ENCODE measurements around the gene WASL.

DNA sequence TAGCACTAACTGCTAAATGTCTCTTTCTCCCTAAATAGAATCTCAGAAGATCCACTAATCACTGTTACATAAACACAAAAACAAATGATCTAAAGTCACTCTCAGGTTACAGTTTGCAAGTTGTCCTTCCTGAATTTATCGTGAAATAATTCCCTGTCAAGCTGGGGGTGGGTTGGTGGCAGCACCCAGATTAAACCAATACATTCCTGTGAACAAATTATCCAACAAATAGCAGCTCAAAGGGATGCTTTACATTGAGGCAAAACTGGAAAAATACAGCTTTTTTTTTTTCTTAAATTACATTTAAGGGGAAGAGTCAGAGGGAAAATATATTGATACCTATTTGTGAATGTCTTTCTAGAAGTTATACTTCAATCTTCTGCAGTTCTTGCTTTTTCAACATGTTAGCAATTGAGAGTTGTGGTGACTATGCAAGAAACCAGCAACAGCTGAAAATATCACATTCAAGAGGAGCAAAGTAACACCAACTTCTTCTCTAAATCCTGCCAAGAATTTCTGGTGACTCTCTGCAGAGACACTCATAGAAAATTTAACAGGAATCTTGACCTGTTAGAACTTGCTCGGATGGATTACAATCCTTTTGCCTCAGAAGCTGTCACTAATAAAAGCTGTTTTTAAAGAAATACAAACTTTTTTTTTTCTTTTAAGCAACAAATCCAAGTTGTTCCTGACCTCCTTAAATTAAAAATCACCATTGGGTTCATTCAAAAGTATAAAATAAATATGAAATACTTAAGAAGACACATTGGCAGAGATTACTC lies 74.2 kb downstream of the WASL start:
- TF ChIP-seq, protein P1, sequence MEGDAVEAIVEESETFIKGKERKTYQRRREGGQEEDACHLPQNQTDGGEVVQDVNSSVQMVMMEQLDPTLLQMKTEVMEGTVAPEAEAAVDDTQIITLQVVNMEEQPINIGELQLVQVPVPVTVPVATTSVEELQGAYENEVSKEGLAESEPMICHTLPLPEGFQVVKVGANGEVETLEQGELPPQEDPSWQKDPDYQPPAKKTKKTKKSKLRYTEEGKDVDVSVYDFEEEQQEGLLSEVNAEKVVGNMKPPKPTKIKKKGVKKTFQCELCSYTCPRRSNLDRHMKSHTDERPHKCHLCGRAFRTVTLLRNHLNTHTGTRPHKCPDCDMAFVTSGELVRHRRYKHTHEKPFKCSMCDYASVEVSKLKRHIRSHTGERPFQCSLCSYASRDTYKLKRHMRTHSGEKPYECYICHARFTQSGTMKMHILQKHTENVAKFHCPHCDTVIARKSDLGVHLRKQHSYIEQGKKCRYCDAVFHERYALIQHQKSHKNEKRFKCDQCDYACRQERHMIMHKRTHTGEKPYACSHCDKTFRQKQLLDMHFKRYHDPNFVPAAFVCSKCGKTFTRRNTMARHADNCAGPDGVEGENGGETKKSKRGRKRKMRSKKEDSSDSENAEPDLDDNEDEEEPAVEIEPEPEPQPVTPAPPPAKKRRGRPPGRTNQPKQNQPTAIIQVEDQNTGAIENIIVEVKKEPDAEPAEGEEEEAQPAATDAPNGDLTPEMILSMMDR (IDR thresholded peaks at IDR 0.05), result no peak
- TF ChIP-seq SREBF2 (IDR thresholded peaks at IDR 0.05) (no peak), KDM1A (IDR thresholded peaks at IDR 0.05; ENCODE audit: low read depth) (no peak), HEYL (CRISPR knock-in tag; IDR thresholded peaks at IDR 0.05) (no peak), MYC (IDR thresholded peaks at IDR 0.05; ENCODE audit: borderline replicate concordance, low read length) (no peak), ZC3H11A (IDR thresholded peaks at IDR 0.05) (no peak), POLR2A (IDR thresholded peaks at IDR 0.05; ENCODE audit: low read length) (no peak), RCOR1 (IDR thresholded peaks at IDR 0.05; ENCODE audit: low read depth, low read length) (no peak), NR3C1 (IDR thresholded peaks at IDR 0.05) (no peak), POLR2AphosphoS2 (conservative IDR thresholded peaks at IDR 0.05; ENCODE audit: low read length) (no peak), JUNB (IDR thresholded peaks at IDR 0.05) (no peak)
- TF ChIP-seq, protein P2, sequence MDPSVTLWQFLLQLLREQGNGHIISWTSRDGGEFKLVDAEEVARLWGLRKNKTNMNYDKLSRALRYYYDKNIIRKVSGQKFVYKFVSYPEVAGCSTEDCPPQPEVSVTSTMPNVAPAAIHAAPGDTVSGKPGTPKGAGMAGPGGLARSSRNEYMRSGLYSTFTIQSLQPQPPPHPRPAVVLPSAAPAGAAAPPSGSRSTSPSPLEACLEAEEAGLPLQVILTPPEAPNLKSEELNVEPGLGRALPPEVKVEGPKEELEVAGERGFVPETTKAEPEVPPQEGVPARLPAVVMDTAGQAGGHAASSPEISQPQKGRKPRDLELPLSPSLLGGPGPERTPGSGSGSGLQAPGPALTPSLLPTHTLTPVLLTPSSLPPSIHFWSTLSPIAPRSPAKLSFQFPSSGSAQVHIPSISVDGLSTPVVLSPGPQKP (IDR thresholded peaks at IDR 0.05; ENCODE audit: low read depth, low read length), result no peak
- TF ChIP-seq, protein P3, sequence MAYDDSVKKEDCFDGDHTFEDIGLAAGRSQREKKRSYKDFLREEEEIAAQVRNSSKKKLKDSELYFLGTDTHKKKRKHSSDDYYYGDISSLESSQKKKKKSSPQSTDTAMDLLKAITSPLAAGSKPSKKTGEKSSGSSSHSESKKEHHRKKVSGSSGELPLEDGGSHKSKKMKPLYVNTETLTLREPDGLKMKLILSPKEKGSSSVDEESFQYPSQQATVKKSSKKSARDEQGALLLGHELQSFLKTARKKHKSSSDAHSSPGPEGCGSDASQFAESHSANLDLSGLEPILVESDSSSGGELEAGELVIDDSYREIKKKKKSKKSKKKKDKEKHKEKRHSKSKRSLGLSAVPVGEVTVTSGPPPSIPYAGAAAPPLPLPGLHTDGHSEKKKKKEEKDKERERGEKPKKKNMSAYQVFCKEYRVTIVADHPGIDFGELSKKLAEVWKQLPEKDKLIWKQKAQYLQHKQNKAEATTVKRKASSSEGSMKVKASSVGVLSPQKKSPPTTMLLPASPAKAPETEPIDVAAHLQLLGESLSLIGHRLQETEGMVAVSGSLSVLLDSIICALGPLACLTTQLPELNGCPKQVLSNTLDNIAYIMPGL (CRISPR knock-in tag; IDR thresholded peaks at IDR 0.05; ENCODE audit: borderline replicate concordance), result no peak

All from A549 (cell line).